IMR-90 (cell line): ENCODE results near the gene AGPS. TPM values are rescaled to one million over a fixed set of nuclear protein-coding genes. Genes with fewer than 3 reads are reported as not detected.

Experiments used
- ATAC-seq: fragments of 200-7000 bp; cut with Tn5 transposase; 2 replicates; pipeline ENCODE4 v1.9.1; 2020; ENCODE audit warnings: low read depth, mild to moderate bottlenecking, moderate library complexity
- BruUV-seq: library from RNA; stranded (reverse); fragments of 400-500 nt; replicated peaks from 2 replicates; lab custom pipeline; 2021; lab: Mats Ljungman, UMichigan
- CTCF ChIA-PET: fragments of 300-600 bp; formaldehyde crosslinking; extraction: SDS; loops from one replicate; lab custom pipeline; 2021; ENCODE audit warnings: antibody characterized with exemption; lab: Yijun Ruan, JAX
- POLR2A ChIA-PET: fragments of 300-600 bp; sonication (Branson Sonifier 250); formaldehyde crosslinking; loops from one replicate; lab custom pipeline; 2022; ENCODE audit warnings: antibody characterized with exemption; ENCODE audit not compliant: unreplicated experiment; lab: Charles Lee
- DNase-seq: peaks from one replicate; pipeline ENCODE4 v3.0.0; 2013
- H2AFZ ChIP-seq: replicated peaks from 2 replicates; pipeline ENCODE3; 2013; ENCODE audit warnings: low read length, mild to moderate bottlenecking; ENCODE audit not compliant: poor library complexity
- H2AK5ac ChIP-seq: 2 replicates; pipeline ENCODE4 v1.6.1; 2013; ENCODE audit warnings: low read depth, low read length, inconsistent platforms
- H2AK9ac ChIP-seq: replicated peaks from 2 replicates; pipeline ENCODE3; 2013; ENCODE audit warnings: mild to moderate bottlenecking, low read depth, low read length, moderate library complexity; ENCODE audit not compliant: poor library complexity
- H2BK120ac ChIP-seq: 2 replicates; pipeline ENCODE4 v1.6.1; 2013; ENCODE audit warnings: low read depth, low read length, inconsistent platforms
- H2BK15ac ChIP-seq: 3 replicates; pipeline ENCODE4 v1.6.1; 2013; ENCODE audit warnings: low read depth, low read length, inconsistent platforms
- H2BK20ac ChIP-seq: 2 replicates; pipeline ENCODE4 v1.6.1; 2013; ENCODE audit warnings: low read depth, mild to moderate bottlenecking, inconsistent platforms, low read length, moderate library complexity
- H2BK5ac ChIP-seq: 2 replicates; pipeline ENCODE4 v1.6.1; 2013; ENCODE audit warnings: mild to moderate bottlenecking, low read depth, low read length, inconsistent platforms; ENCODE audit not compliant: poor library complexity, severe bottlenecking
- H3K14ac ChIP-seq: replicated peaks from 2 replicates; pipeline ENCODE4 v1.6.1; 2013; ENCODE audit warnings: low read depth, low read length, inconsistent platforms
- H3K18ac ChIP-seq: 2 replicates; pipeline ENCODE4 v1.6.1; 2013; ENCODE audit warnings: low read depth, low read length, control low read depth
- H3K23ac ChIP-seq: 2 replicates; pipeline ENCODE4 v1.6.1; 2013; ENCODE audit warnings: low read depth, low read length, inconsistent platforms
- H3K27ac ChIP-seq: 2 replicates; pipeline ENCODE4 v1.5.1; 2013; ENCODE audit warnings: mild to moderate bottlenecking, control low read depth, low read length; ENCODE audit not compliant: insufficient read depth
- H3K27me3 ChIP-seq: 2 replicates; pipeline ENCODE4 v1.6.1; 2013; ENCODE audit warnings: low read length; ENCODE audit not compliant: control insufficient read depth, insufficient read depth
- H3K36me3 ChIP-seq: 2 replicates; pipeline ENCODE4 v1.6.1; 2013; ENCODE audit warnings: low read length, mixed read lengths; ENCODE audit not compliant: control insufficient read depth, insufficient read depth
- H3K4ac ChIP-seq: 2 replicates; pipeline ENCODE4 v1.6.1; 2013; ENCODE audit warnings: low read depth, low read length, inconsistent platforms
- H3K4me1 ChIP-seq: 2 replicates; pipeline ENCODE4 v1.6.1; 2013; ENCODE audit warnings: low read length, mixed read lengths; ENCODE audit not compliant: control insufficient read depth, insufficient read depth
- H3K4me2 ChIP-seq: 2 replicates; pipeline ENCODE4 v1.6.1; 2013; ENCODE audit warnings: low read depth, mild to moderate bottlenecking, control low read depth, low read length, moderate library complexity
- H3K4me3 ChIP-seq: 2 replicates; pipeline ENCODE4 v1.5.1; 2013; ENCODE audit warnings: low read depth, mild to moderate bottlenecking, control low read depth, low read length, moderate library complexity; ENCODE audit not compliant: insufficient read depth
- H3K56ac ChIP-seq: 2 replicates; pipeline ENCODE4 v1.6.1; 2013; ENCODE audit warnings: low read length, inconsistent platforms; ENCODE audit not compliant: insufficient read depth; ENCODE audit errors: extremely low read depth
- H3K79me1 ChIP-seq, 2 experiments: 2 replicates each; pipeline ENCODE4 v1.6.1; 2013; ENCODE audit warnings: low read length in 2 of 2, inconsistent platforms in 1 of 2, low read depth in 1 of 2
- H3K9ac ChIP-seq: 2 replicates; pipeline ENCODE4 v1.6.1; 2013; ENCODE audit warnings: low read depth, low read length, control low read depth
- H3K9me1 ChIP-seq: 2 replicates; pipeline ENCODE4 v1.6.1; 2013; ENCODE audit warnings: low read length, inconsistent platforms; ENCODE audit not compliant: insufficient read depth
- H3K9me3 ChIP-seq: 2 replicates; pipeline ENCODE4 v1.6.1; 2013; ENCODE audit warnings: low read length; ENCODE audit not compliant: control insufficient read depth, insufficient read depth
- H4K20me1 ChIP-seq: 2 replicates; pipeline ENCODE4 v1.6.1; 2013; ENCODE audit warnings: low read length, inconsistent platforms; ENCODE audit not compliant: insufficient read depth
- H4K5ac ChIP-seq: 2 replicates; pipeline ENCODE4 v1.6.1; 2013; ENCODE audit warnings: mild to moderate bottlenecking, low read depth, low read length, control low read depth
- H4K8ac ChIP-seq, 2 experiments: 2 replicates each; pipeline ENCODE4 v1.6.1; 2013; ENCODE audit warnings: low read depth in 2 of 2, low read length in 2 of 2, control low read depth in 1 of 2, inconsistent platforms in 1 of 2
- H4K91ac ChIP-seq: 2 replicates; pipeline ENCODE4 v1.6.1; 2013; ENCODE audit warnings: low read depth, low read length, inconsistent platforms; ENCODE audit not compliant: insufficient read depth
- ELK1 ChIP-seq: fragments of 150-350 bp; IDR thresholded peaks from 2 replicates; pipeline ENCODE4 v1.6.1; 2016; ENCODE audit warnings: low read depth, mild to moderate bottlenecking, low read length, moderate library complexity, borderline replicate concordance
- MAZ ChIP-seq: IDR thresholded peaks from 2 replicates; pipeline ENCODE4 v1.6.1; 2012; ENCODE audit warnings: low read depth, mild to moderate bottlenecking, low read length, improper control_type of control experiment, moderate library complexity, borderline replicate concordance
- MXI1 ChIP-seq: IDR thresholded peaks from 2 replicates; pipeline ENCODE4 v1.6.1; 2012; ENCODE audit warnings: low read depth, mild to moderate bottlenecking, low read length, moderate library complexity, borderline replicate concordance
- WGBS, 2 experiments: methylation state at CpG; one replicate each; pipeline versions ENCODE4 v1.1.5 to v1.1.7; 2013; ENCODE audit warnings: missing lambda C conversion rate in 2 of 2; ENCODE audit not compliant: insufficient read length in 1 of 2; ENCODE audit errors: extremely low coverage in 2 of 2; 5-methylcytosine and 5-hydroxymethylcytosine counted together
- dilution Hi-C: fragments of 300-500 bp; cut with HindIII; formaldehyde crosslinking; loops from one replicate; pipeline ENCODE4 v1.14.3; 2018; ENCODE audit warnings: low sequenced_read_pairs; ENCODE audit not compliant: unreplicated experiment
- in situ Hi-C: fragments of 300-500 bp; cut with MboI; formaldehyde crosslinking; loops from 3 replicates; pipeline ENCODE4 v1.14.3; 2019; ENCODE audit warnings: low sequenced_read_pairs, inconsistent platforms, mixed read lengths
- intact Hi-C: fragments of 100-400 bp; cut with micrococcal nuclease; formaldehyde crosslinking; loops from 2 replicates; pipeline ENCODE4 v1.10.0; 2022
- polyA plus RNA-seq, 3 experiments: library from polyadenylated mRNA; depleted of rRNA; stranded (reverse); fragments of >200 nt; gene quantifications; 2 replicates each; pipeline ENCODE4 v1.2.3, GENCODE V29; 2012; ENCODE audit warnings: low replicate concordance in 1 of 3
- total RNA-seq: library from RNA; depleted of rRNA; stranded (reverse); fragments of >200 nt; gene quantifications from 2 replicates; pipeline ENCODE4 v1.2.3, GENCODE V29; 2012

AGPS gene
- total and polyA plus RNA-seq, 2 of the 4 experiments (the other 2 are of a cell fraction) = 6.6 to 18.6 TPM

GRCh38 chr2:177585234-177585863, 192.8 kb downstream of the AGPS start:
- Histone ChIP-seq H3K4me3 (no peak overlapping the region), H3K27ac (no peak overlapping the region), H3K9me1 (no peaks in the 10 kb centered on the region), H3K4me1 (no peaks in the 10 kb centered on the region), H2AK5ac (no peak overlapping the region), H3K27me3 (peaks cover 2% of the 10 kb centered on the region), H3K9me3 (no peaks in the 10 kb centered on the region), H3K4ac (no peak overlapping the region), H2BK15ac (no peak overlapping the region), H2BK120ac (no peak overlapping the region), H4K91ac (no peak overlapping the region), H3K23ac (no peak overlapping the region), H2BK20ac (no peak overlapping the region), H4K20me1 (no peaks in the 10 kb centered on the region), H4K5ac (no peak overlapping the region), H3K36me3 (no peaks in the 10 kb centered on the region), H3K79me1 (no peaks in the 10 kb centered on the region), H3K56ac (no peak overlapping the region), H2BK5ac (no peak overlapping the region), H4K8ac (no peak overlapping the region), H2AFZ (no peak overlapping the region), H3K18ac (no peak overlapping the region), H3K4me2 (no peak overlapping the region), H3K14ac (no peak overlapping the region), H2AK9ac (no peak overlapping the region), H3K9ac (no peak overlapping the region)
- DNase-seq = no peak
- WGBS, 2 experiments = no CpG with 5 or more reads among the region's 5 CpGs
- TF ChIP-seq MAZ (no peak), MXI1 (no peak), ELK1 (no peak)
- in situ Hi-C loops = no loop called here
- no TSS peak for BruUV-seq
- dilution Hi-C loops = no loop called here
- ChIA-PET CTCF (no interaction called here), POLR2A (no interaction called here)
- intact Hi-C loops = no loop called here
- no peak for ATAC-seq
